Mesendoderm (in vitro differentiated cells): ENCODE data around the gene PAK4.

Experiments used
- DNase-seq: peaks from one replicate; pipeline ENCODE4 v3.0.0; 2013
- H2AK5ac ChIP-seq: 2 replicates; pipeline ENCODE4 v1.6.1; 2013; ENCODE audit warnings: low read length, inconsistent platforms
- H2BK120ac ChIP-seq: 2 replicates; pipeline ENCODE4 v1.6.1; 2013; ENCODE audit warnings: low read depth, mild to moderate bottlenecking, low read length, moderate library complexity, mixed read lengths
- H2BK15ac ChIP-seq: replicated peaks from 2 replicates; pipeline ENCODE4 v1.6.1; 2013; ENCODE audit warnings: low read depth, mild to moderate bottlenecking, moderate library complexity
- H2BK5ac ChIP-seq: 2 replicates; pipeline ENCODE4 v1.6.1; 2013; ENCODE audit warnings: low read length, inconsistent platforms
- H3K18ac ChIP-seq: 2 replicates; pipeline ENCODE4 v1.6.1; 2013; ENCODE audit warnings: mild to moderate bottlenecking, low read length, mixed read lengths
- H3K23ac ChIP-seq: one replicate; pipeline ENCODE4 v1.6.1; 2013; ENCODE audit warnings: low read length
- H3K27ac ChIP-seq: 2 replicates; pipeline ENCODE4 v1.5.1; 2013; ENCODE audit warnings: low read depth, mild to moderate bottlenecking, inconsistent platforms, low read length, moderate library complexity
- H3K27me3 ChIP-seq: 2 replicates; pipeline ENCODE4 v1.6.1; 2013; ENCODE audit warnings: low read length, control low read depth, mild to moderate bottlenecking, inconsistent platforms; ENCODE audit not compliant: insufficient read depth, poor library complexity
- H3K36me3 ChIP-seq: 2 replicates; pipeline ENCODE4 v1.6.1; 2013; ENCODE audit warnings: low read length, inconsistent platforms; ENCODE audit not compliant: control insufficient read depth, insufficient read depth
- H3K4ac ChIP-seq: one replicate; pipeline ENCODE4 v1.6.1; 2013; ENCODE audit warnings: low read depth, mild to moderate bottlenecking, low read length, moderate library complexity
- H3K4me1 ChIP-seq: 2 replicates; pipeline ENCODE4 v1.6.1; 2013; ENCODE audit warnings: low read depth, low read length, inconsistent platforms; ENCODE audit not compliant: control insufficient read depth
- H3K4me2 ChIP-seq: 2 replicates; pipeline ENCODE4 v1.6.1; 2013; ENCODE audit warnings: low read length
- H3K4me3 ChIP-seq: 2 replicates; pipeline ENCODE4 v1.5.1; 2013; ENCODE audit warnings: mild to moderate bottlenecking, low read length
- H3K56ac ChIP-seq: one replicate; pipeline ENCODE4 v1.6.1; 2013; ENCODE audit warnings: low read length
- H3K79me1 ChIP-seq: 2 replicates; pipeline ENCODE4 v1.6.1; 2013; ENCODE audit warnings: low read length, inconsistent platforms
- H3K79me2 ChIP-seq: 2 replicates; pipeline ENCODE4 v1.6.1; 2013; ENCODE audit warnings: mild to moderate bottlenecking, low read length; ENCODE audit not compliant: control insufficient read depth, insufficient read depth
- H3K9ac ChIP-seq: 2 replicates; pipeline ENCODE4 v1.6.1; 2013; ENCODE audit warnings: low read length, inconsistent platforms
- H4K5ac ChIP-seq: one replicate; pipeline ENCODE4 v1.6.1; 2013; ENCODE audit warnings: low read length
- H4K8ac ChIP-seq: one replicate; pipeline ENCODE4 v1.6.1; 2013; ENCODE audit warnings: low read depth, mild to moderate bottlenecking, control low read depth, low read length, moderate library complexity
- WGBS: extraction: QIAGEN DNeasy Blood & Tissue Kit; methylation state at CpG from one replicate; pipeline ENCODE4 v1.1.7; 2013; ENCODE audit warnings: low lambda C conversion rate, missing lambda C conversion rate; ENCODE audit not compliant: insufficient coverage; ENCODE audit errors: extremely low coverage; 5-methylcytosine and 5-hydroxymethylcytosine counted together

The PAK4 gene

GRCh38 chr19:39167461-39168257, 42.1 kb downstream of the PAK4 start:
- Histone ChIP-seq H3K27me3 (no peaks in the 10 kb centered on the region), H3K9ac (no peak overlapping the region), H3K56ac (peak overlapping the region; percentile 25), H3K23ac (no peak overlapping the region), H2AK5ac (no peak overlapping the region), H3K4ac (no peak overlapping the region), H3K4me1 (peaks cover 2% of the 10 kb centered on the region), H3K79me2 (no peaks in the 10 kb centered on the region), H4K5ac (no peak overlapping the region), H3K27ac (no peak overlapping the region), H2BK15ac (no peak overlapping the region), H3K18ac (no peak overlapping the region), H3K4me3 (no peak overlapping the region), H3K36me3 (no peaks in the 10 kb centered on the region), H3K4me2 (no peak overlapping the region), H4K8ac (no peak overlapping the region), H2BK120ac (no peak overlapping the region), H2BK5ac (no peak overlapping the region), H3K79me1 (peaks cover 7% of the 10 kb centered on the region)
- peak; percentile 26 for DNase-seq
- WGBS = no CpG with 5 or more reads among the region's 25 CpGs

- H2BK15ac ChIP-seq = no peak overlapping the region
- H3K23ac ChIP-seq = no peak overlapping the region
- no peaks in the 10 kb centered on the region for H3K79me2 ChIP-seq
- no peak overlapping the region for H4K8ac ChIP-seq
- H3K4me2 ChIP-seq = no peak overlapping the region
- H3K4ac ChIP-seq = no peak overlapping the region
- no peak overlapping the region for H3K18ac ChIP-seq
- H3K36me3 ChIP-seq = no peaks in the 10 kb centered on the region
- no peaks in the 10 kb centered on the region for H3K27me3 ChIP-seq
- H3K9ac ChIP-seq = no peak overlapping the region
- H3K56ac ChIP-seq = no peak overlapping the region
- H3K4me1 ChIP-seq = peaks cover 2% of the 10 kb centered on the region
- WGBS = no CpG with 5 or more reads among the region's 23 CpGs
- H3K27ac ChIP-seq = no peak overlapping the region
- no peak overlapping the region for H4K5ac ChIP-seq
- no peak overlapping the region for H2BK120ac ChIP-seq
- no peak overlapping the region for H2BK5ac ChIP-seq
- no peak overlapping the region for H2AK5ac ChIP-seq
- no peak for DNase-seq
- no peak overlapping the region for H3K4me3 ChIP-seq
- H3K79me1 ChIP-seq = peaks cover 5% of the 10 kb centered on the region
Measured at GRCh38 chr19:39168258-39169142, 42.9 kb downstream of the PAK4 start.

GRCh38 chr19:39169143-39169810, 43.7 kb downstream of the PAK4 start:
- no peak overlapping the region for H4K8ac ChIP-seq
- peaks cover 2% of the 10 kb centered on the region for H3K4me1 ChIP-seq
- no peak overlapping the region for H3K4me2 ChIP-seq
- no peak overlapping the region for H3K56ac ChIP-seq
- H3K4ac ChIP-seq = no peak overlapping the region
- H3K79me1 ChIP-seq = peaks cover 4% of the 10 kb centered on the region
- H2BK15ac ChIP-seq = no peak overlapping the region
- H3K4me3 ChIP-seq = no peak overlapping the region
- no peak overlapping the region for H3K18ac ChIP-seq
- H3K27me3 ChIP-seq = no peaks in the 10 kb centered on the region
- H3K9ac ChIP-seq = no peak overlapping the region
- no peak overlapping the region for H2BK5ac ChIP-seq
- no CpG with 5 or more reads among the region's 36 CpGs for WGBS
- H3K79me2 ChIP-seq = no peaks in the 10 kb centered on the region
- no peak for DNase-seq
- H3K27ac ChIP-seq = no peak overlapping the region
- H2BK120ac ChIP-seq = no peak overlapping the region
- H2AK5ac ChIP-seq = no peak overlapping the region
- H3K36me3 ChIP-seq = no peaks in the 10 kb centered on the region
- no peak overlapping the region for H4K5ac ChIP-seq
- H3K23ac ChIP-seq = no peak overlapping the region

GRCh38 chr19:39170386-39171231, 45.0 kb downstream of the PAK4 start:
- WGBS = no CpG with 5 or more reads among the region's 17 CpGs
- no peaks in the 10 kb centered on the region for H3K36me3 ChIP-seq
- H3K18ac ChIP-seq = no peak overlapping the region
- H3K9ac ChIP-seq = no peak overlapping the region
- no peaks in the 10 kb centered on the region for H3K79me2 ChIP-seq
- no peak for DNase-seq
- no peak overlapping the region for H3K4ac ChIP-seq
- H3K4me1 ChIP-seq = peaks cover 2% of the 10 kb centered on the region
- no peak overlapping the region for H2BK15ac ChIP-seq
- H4K8ac ChIP-seq = no peak overlapping the region
- no peaks in the 10 kb centered on the region for H3K27me3 ChIP-seq
- no peak overlapping the region for H2BK5ac ChIP-seq
- H3K4me2 ChIP-seq = no peak overlapping the region
- H3K79me1 ChIP-seq = peaks cover 2% of the 10 kb centered on the region
- no peak overlapping the region for H3K27ac ChIP-seq
- no peak overlapping the region for H3K56ac ChIP-seq
- no peak overlapping the region for H3K4me3 ChIP-seq
- no peak overlapping the region for H2AK5ac ChIP-seq
- H4K5ac ChIP-seq = no peak overlapping the region
- H2BK120ac ChIP-seq = no peak overlapping the region
- no peak overlapping the region for H3K23ac ChIP-seq
